Measurements from ENCODE around the gene GPR137. TPM values are rescaled to one million over a fixed set of nuclear protein-coding genes. Genes with fewer than 3 reads are reported as not detected.

The GPR137 gene, protein sequence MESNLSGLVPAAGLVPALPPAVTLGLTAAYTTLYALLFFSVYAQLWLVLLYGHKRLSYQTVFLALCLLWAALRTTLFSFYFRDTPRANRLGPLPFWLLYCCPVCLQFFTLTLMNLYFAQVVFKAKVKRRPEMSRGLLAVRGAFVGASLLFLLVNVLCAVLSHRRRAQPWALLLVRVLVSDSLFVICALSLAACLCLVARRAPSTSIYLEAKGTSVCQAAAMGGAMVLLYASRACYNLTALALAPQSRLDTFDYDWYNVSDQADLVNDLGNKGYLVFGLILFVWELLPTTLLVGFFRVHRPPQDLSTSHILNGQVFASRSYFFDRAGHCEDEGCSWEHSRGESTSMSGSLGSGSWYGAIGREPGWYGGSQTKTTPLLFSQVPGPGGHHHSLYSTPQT
- total RNA-seq: 10 to 100 TPM; 34.1 to 39.6 TPM
- 10 to 100 TPM; 23.6 to 33.7 (median 30.5) TPM for polyA plus RNA-seq (ENCODE audit: insufficient read length in 6 of 6)
- long read RNA-seq, donor 1, partial matches to known transcripts: 0 of 3 reads
- long read RNA-seq, donor 1, other reads (novel, unspliced or antisense): 0 of 3 reads
- long read RNA-seq, donor 2, partial matches to known transcripts: 0 of 2 reads
- long read RNA-seq, donor 2, other reads (novel, unspliced or antisense): 0 of 2 reads
- long read RNA-seq, donor 3, partial matches to known transcripts: 0 of 2 reads
- long read RNA-seq, donor 3, other reads (novel, unspliced or antisense): 0 of 2 reads
- long read RNA-seq, donor 4, partial matches to known transcripts: 0 of 6 reads
- long read RNA-seq, donor 4, other reads (novel, unspliced or antisense): 3 of 6 reads
- long read RNA-seq, donor 5, partial matches to known transcripts: 0 of 3 reads
- long read RNA-seq, donor 5, other reads (novel, unspliced or antisense): 0 of 3 reads
- long read RNA-seq, donor 6, partial matches to known transcripts: 0 of 1 reads
- long read RNA-seq, donor 6, other reads (novel, unspliced or antisense): 0 of 1 reads
- long read RNA-seq, donor 7, partial matches to known transcripts: 0 of 3 reads
- long read RNA-seq, donor 7, other reads (novel, unspliced or antisense): 0 of 3 reads
- long read RNA-seq, donor 8, partial matches to known transcripts: 0 of 1 reads
- long read RNA-seq, donor 8, other reads (novel, unspliced or antisense): 0 of 1 reads
- long read RNA-seq, donor 9: 0 reads
- long read RNA-seq, donor 10, partial matches to known transcripts: 0 of 4 reads
- long read RNA-seq, donor 10, other reads (novel, unspliced or antisense): 4 of 4 reads
- long read RNA-seq, donor 11, transcript GPR137-204 (7 exons, 1,596 nt): major isoform, 8 of 8 reads
- long read RNA-seq, donor 11, partial matches to known transcripts: 0 of 8 reads
- long read RNA-seq, donor 11, other reads (novel, unspliced or antisense): 0 of 8 reads
- long read RNA-seq, donor 12, partial matches to known transcripts: 0 of 2 reads
- long read RNA-seq, donor 12, other reads (novel, unspliced or antisense): 0 of 2 reads

- DNase-seq (peak; percentile 88 to 97 (median 92)), ATAC-seq (peak; percentile 79)
- Histone ChIP-seq H3K4me1 (peaks cover 18 to 29% of the 10 kb centered on the region in 2 donors), H3K27ac (peak within 1 kb of the TSS; percentile 91 to 99), H3K4me3 (peak within 1 kb of the TSS; percentile 78 to 95), H3K36me3 (peaks cover 0 to 21% of the 10 kb centered on the region in 2 donors), H3K9me3 (no peaks in the 10 kb centered on the region), H3K27me3 (peaks cover 2 to 4% of the 10 kb centered on the region in 2 donors)
- TF ChIP-seq CTCF (IDR thresholded peaks at IDR 0.05): no peak
- intact Hi-C loops (cut with DNase I): no loop called here
These were observed at the start of gene GPR137 for GRCh38 chr11:64284962-64285884. Gene GPR137, plus strand, starts transcription at chr11:64285848. Its CDS starts 677 bp downstream, at chr11:64286525.

GRCh38 chr11:64237484-64237951 is 48.1 kb upstream of the GPR137 start:
- Histone ChIP-seq H3K9me3 (no peaks in the 10 kb centered on the region), H3K27ac (peak overlapping the region; percentile 6 to 33), H3K4me3 (no peak overlapping the region), H3K4me1 (peaks cover 16 to 74% of the 10 kb centered on the region in 2 donors), H3K27me3 (peaks cover 0 to 4% of the 10 kb centered on the region in 2 donors), H3K36me3 (peaks cover 0 to 14% of the 10 kb centered on the region in 2 donors)
- no peak for TF ChIP-seq CTCF (IDR thresholded peaks at IDR 0.05)
- intact Hi-C loops (cut with DNase I): no loop called here
- DNase-seq (peak in 3 of 4 donors; percentile 74 to 87 (median 82)), ATAC-seq (peak; percentile 1)

DNA sequence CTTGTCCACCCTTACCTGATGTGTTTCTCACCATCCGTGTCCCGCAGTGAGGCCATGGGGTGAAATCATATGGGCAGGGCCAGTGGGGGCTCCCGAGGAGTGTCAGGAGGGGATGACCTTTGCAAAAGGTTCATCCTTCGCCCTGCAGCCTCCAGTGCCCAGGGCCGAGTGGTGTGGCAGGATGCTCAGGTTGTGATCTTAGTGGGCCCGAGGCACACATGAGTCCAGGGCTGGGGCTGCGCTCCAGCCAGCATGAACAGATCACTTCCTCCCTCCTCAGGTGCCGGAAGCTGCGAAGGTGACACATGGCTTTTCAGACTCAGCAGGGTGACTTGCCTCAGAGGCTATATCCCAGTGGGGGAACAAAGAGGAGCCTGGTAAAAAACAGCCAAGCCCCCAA is 47.6 kb upstream of the GPR137 start:
- Histone ChIP-seq H3K4me1 (peaks cover 22 to 80% of the 10 kb centered on the region in 2 donors), H3K36me3 (peaks cover 0 to 20% of the 10 kb centered on the region in 2 donors), H3K27me3 (peaks cover 0 to 4% of the 10 kb centered on the region in 2 donors), H3K4me3 (no peak overlapping the region), H3K9me3 (no peaks in the 10 kb centered on the region), H3K27ac (peak overlapping the region; percentile 33 to 98)
- intact Hi-C loops (cut with DNase I): no loop called here
- DNase-seq: peak in 1 of 4 donors; percentile 71
- ATAC-seq: no peak
- no peak for TF ChIP-seq CTCF (IDR thresholded peaks at IDR 0.05)

DNA sequence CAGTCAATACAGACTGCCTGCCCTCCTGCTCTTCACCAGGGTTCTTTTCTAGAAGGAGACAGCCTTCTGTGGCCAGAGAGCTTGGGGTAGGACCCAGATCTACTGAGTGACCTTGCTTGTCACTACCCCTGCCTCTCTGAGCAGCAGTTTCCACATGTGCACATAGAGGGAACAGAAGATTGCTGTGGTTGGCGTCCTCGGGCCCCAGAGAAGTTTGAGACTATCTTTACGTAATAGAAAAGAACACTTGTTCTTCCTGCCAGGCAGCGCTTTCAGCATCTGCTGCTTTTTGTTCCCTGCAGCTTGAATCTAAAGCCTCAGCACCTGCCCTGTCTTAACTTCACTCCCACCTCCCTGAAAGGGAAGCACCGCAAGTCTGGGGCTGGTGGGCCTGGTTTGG is 46.6 kb upstream of the GPR137 start:
- ATAC-seq (no peak), DNase-seq (no peak)
- intact Hi-C loops (cut with DNase I): no loop called here
- Histone ChIP-seq H3K4me3 (no peak overlapping the region), H3K27me3 (peaks cover 0 to 2% of the 10 kb centered on the region in 2 donors), H3K9me3 (no peaks in the 10 kb centered on the region), H3K27ac (peak overlapping the region; percentile 26 to 98), H3K36me3 (peaks cover 0 to 29% of the 10 kb centered on the region in 2 donors), H3K4me1 (peaks cover 16 to 83% of the 10 kb centered on the region in 2 donors)
- TF ChIP-seq CTCF (IDR thresholded peaks at IDR 0.05): no peak

Data from left lung (tissue), 14 donors.